Stomach (tissue), 9 donors: Measurements from ENCODE around the gene CDHR3. TPM values are rescaled to one million over a fixed set of nuclear protein-coding genes. Genes with fewer than 3 reads are reported as not detected.

ENCODE experiments used
- DNase-seq, 2 donors: peaks; one replicate each; pipeline versions ENCODE4 v3.0.0 to v3.0.0-alpha.2; 2013 to 2019
- H3K27ac ChIP-seq, 5 donors: fragments of 200-600 bp in 4 of 5; sonication (generic) in 4 of 5; one replicate each; pipeline ENCODE4 v1.5.1; 2013 to 2019; ENCODE audit warnings: mild to moderate bottlenecking in 1 of 5, moderate library complexity in 1 of 5
- H3K27me3 ChIP-seq, 3 donors: fragments of 200-600 bp; sonication (generic); one replicate each; pipeline ENCODE4 v1.5.1; 2017 to 2019; ENCODE audit warnings: mixed run types in 1 of 3
- H3K36me3 ChIP-seq, 4 donors: fragments of 200-600 bp; sonication (generic); 1 replicate in 3 of 4; 2 replicates in 1 of 4; pipeline ENCODE4 v1.5.1; 2016 to 2019
- H3K4me1 ChIP-seq, 4 donors: fragments of 200-600 bp; sonication (generic); one replicate each; pipeline ENCODE4 v1.5.1; 2016 to 2019
- H3K4me3 ChIP-seq, 4 donors: fragments of 200-600 bp; sonication (generic) in 3 of 4; one replicate each; pipeline ENCODE4 v1.5.1; 2016 to 2019; ENCODE audit warnings: mild to moderate bottlenecking in 1 of 4
- H3K9me3 ChIP-seq, 4 donors: fragments of 200-600 bp; sonication (generic); one replicate each; pipeline ENCODE4 v1.5.1; 2016 to 2019
- CTCF ChIP-seq, 7 experiments: fragments of 450-650 bp in 4 of 7; fragments of 200-600 bp in 3 of 7; sonication (generic) in 3 of 7; IDR thresholded peaks; one replicate each; pipeline ENCODE4 v1.5.1; 2016 to 2019; ENCODE audit warnings: antibody characterized with exemption in 7 of 7, control low read depth in 2 of 7, mild to moderate bottlenecking in 1 of 7
- EP300 ChIP-seq: sonication (generic); formaldehyde crosslinking; IDR thresholded peaks from one replicate; pipeline ENCODE4 v1.6.1; 2017; ENCODE audit warnings: antibody characterized with exemption
- POLR2A ChIP-seq, 4 donors: fragments of 450-650 bp; IDR thresholded peaks; one replicate each; pipeline ENCODE4 v1.6.1; 2016; ENCODE audit warnings: antibody characterized with exemption in 4 of 4, control low read depth in 2 of 4, mild to moderate bottlenecking in 1 of 4, moderate library complexity in 1 of 4
- POLR2AphosphoS5 ChIP-seq, 3 donors: sonication (generic); formaldehyde crosslinking; IDR thresholded peaks; one replicate each; pipeline ENCODE4 v1.6.1; 2016; ENCODE audit warnings: antibody characterized with exemption in 3 of 3
- WGBS, 5 donors: extraction: QIAGEN DNeasy Blood & Tissue Kit in 3 of 5; methylation state at CpG; one replicate each; pipeline versions ENCODE4 v1.1.5 to v1.1.7; 2013 to 2018; 5-methylcytosine and 5-hydroxymethylcytosine counted together
- intact Hi-C: fragments of 100-400 bp; cut with DNase I; formaldehyde crosslinking; loops from one replicate; pipeline ENCODE4 v1.15.1; 2023; ENCODE audit warnings: low total_unique reads
- polyA plus RNA-seq, 3 donors: library from polyadenylated mRNA; stranded (reverse); fragments of 200-250 nt; gene quantifications; one replicate each; pipeline ENCODE4 v1.2.3, GENCODE V29; 2013
- total RNA-seq, 5 donors: library from RNA; depleted of rRNA; stranded (reverse); fragments of >200 nt; gene quantifications; one replicate each; pipeline versions ENCODE4 v1.1.0 to v1.2.3, GENCODE V29; 2014 to 2016
- donor health status: healthy with polysubstance abuse.
- donor health status: Bipolar disorder and iron deficiency.
- donor health status: healthy.

Gene CDHR3
- total and polyA plus RNA-seq, 8 donors = 1.2 to 62.5 (median 10.6) TPM

GRCh38 chr7:105990141-105990540 is 27.1 kb downstream of the CDHR3 start:
- Histone ChIP-seq H3K4me3 (no peak overlapping the region), H3K9me3 (no peaks in the 10 kb centered on the region), H3K36me3 (no peaks in the 10 kb centered on the region), H3K4me1 (peaks cover 0 to 5% (median 0%) of the 10 kb centered on the region in 4 donors), H3K27ac (no peak overlapping the region), H3K27me3 (peaks cover 0 to 5% (median 0%) of the 10 kb centered on the region in 3 donors)
- 68 to 77% (median 75%) methylated on average over 7 of the region's 7 CpGs for WGBS, 5 donors
- no peak for TF ChIP-seq POLR2A (IDR thresholded peaks at IDR 0.05)
- no peak for TF ChIP-seq POLR2AphosphoS5 (IDR thresholded peaks at IDR 0.05)
- TF ChIP-seq EP300 = no peak
- TF ChIP-seq CTCF (IDR thresholded peaks at IDR 0.05) = no peak
- intact Hi-C loops = no loop called here
- no peak for DNase-seq

GRCh38 chr7:105990727-105991453 is 27.8 kb downstream of the CDHR3 start:
- Histone ChIP-seq H3K9me3 (no peaks in the 10 kb centered on the region), H3K27ac (no peak overlapping the region), H3K4me1 (peaks cover 0 to 5% (median 0%) of the 10 kb centered on the region in 4 donors), H3K27me3 (peaks cover 0 to 5% (median 0%) of the 10 kb centered on the region in 3 donors), H3K36me3 (no peaks in the 10 kb centered on the region), H3K4me3 (no peak overlapping the region)
- TF ChIP-seq POLR2AphosphoS5 (IDR thresholded peaks at IDR 0.05) (no peak), EP300 (no peak), CTCF (IDR thresholded peaks at IDR 0.05) (no peak), POLR2A (IDR thresholded peaks at IDR 0.05) (no peak)
- 62 to 80% (median 70%) methylated on average over 5 of the region's 5 CpGs for whole genome bisulfite sequencing, 5 donors
- intact Hi-C loops = no loop called here
- peak in 1 of 2 donors; percentile 71 for DNase-seq

GRCh38 chr7:105992905-105993304 is 29.8 kb downstream of the CDHR3 start:
- Histone ChIP-seq H3K9me3 (no peaks in the 10 kb centered on the region), H3K36me3 (no peaks in the 10 kb centered on the region), H3K27me3 (peaks cover 0 to 5% (median 0%) of the 10 kb centered on the region in 3 donors), H3K27ac (no peak overlapping the region), H3K4me3 (no peak overlapping the region), H3K4me1 (peaks cover 0 to 12% (median 0%) of the 10 kb centered on the region in 4 donors)
- no peak for DNase-seq
- intact Hi-C loops = no loop called here
- no peak for TF ChIP-seq POLR2A (IDR thresholded peaks at IDR 0.05)
- 75 to 88% (median 83%) methylated on average over 7 of the region's 7 CpGs for WGBS, 5 donors

GRCh38 chr7:105996860-105997737 is 34.0 kb downstream of the CDHR3 start:
- no peak overlapping the region for H3K27ac ChIP-seq
- intact Hi-C loops = no loop called here

More at GRCh38 chr7:105996860-105997737, 34.0 kb downstream of the CDHR3 start:
- Histone ChIP-seq H3K36me3 (no peaks in the 10 kb centered on the region), H3K4me3 (no peak overlapping the region), H3K27me3 (peaks cover 0 to 2% (median 0%) of the 10 kb centered on the region in 3 donors), H3K9me3 (no peaks in the 10 kb centered on the region), H3K4me1 (peaks cover 0 to 7% (median 0%) of the 10 kb centered on the region in 4 donors)
- 34 to 69% (median 46%) methylated on average over 5 of the region's 5 CpGs for WGBS, 5 donors
- peak in 1 of 2 donors; percentile 41 for DNase-seq
- TF ChIP-seq CTCF (IDR thresholded peaks at IDR 0.05) (no peak), POLR2AphosphoS5 (IDR thresholded peaks at IDR 0.05) (no peak), EP300 (no peak), POLR2A (IDR thresholded peaks at IDR 0.05) (no peak)
